IPS-NIHi7 (cell line): ENCODE data around the gene WWOX.
"Not testable (repeated sequence)": the region's sequence is repeated elsewhere in the genome, so short reads cannot be mapped to it uniquely, and the experiment has no call there.

Experiments used
- DNase-seq: peaks from one replicate; pipeline ENCODE4 v3.0.0; 2012; ENCODE audit warnings: mixed read lengths; ENCODE audit errors: extremely low spot score

The WWOX gene

DNA sequence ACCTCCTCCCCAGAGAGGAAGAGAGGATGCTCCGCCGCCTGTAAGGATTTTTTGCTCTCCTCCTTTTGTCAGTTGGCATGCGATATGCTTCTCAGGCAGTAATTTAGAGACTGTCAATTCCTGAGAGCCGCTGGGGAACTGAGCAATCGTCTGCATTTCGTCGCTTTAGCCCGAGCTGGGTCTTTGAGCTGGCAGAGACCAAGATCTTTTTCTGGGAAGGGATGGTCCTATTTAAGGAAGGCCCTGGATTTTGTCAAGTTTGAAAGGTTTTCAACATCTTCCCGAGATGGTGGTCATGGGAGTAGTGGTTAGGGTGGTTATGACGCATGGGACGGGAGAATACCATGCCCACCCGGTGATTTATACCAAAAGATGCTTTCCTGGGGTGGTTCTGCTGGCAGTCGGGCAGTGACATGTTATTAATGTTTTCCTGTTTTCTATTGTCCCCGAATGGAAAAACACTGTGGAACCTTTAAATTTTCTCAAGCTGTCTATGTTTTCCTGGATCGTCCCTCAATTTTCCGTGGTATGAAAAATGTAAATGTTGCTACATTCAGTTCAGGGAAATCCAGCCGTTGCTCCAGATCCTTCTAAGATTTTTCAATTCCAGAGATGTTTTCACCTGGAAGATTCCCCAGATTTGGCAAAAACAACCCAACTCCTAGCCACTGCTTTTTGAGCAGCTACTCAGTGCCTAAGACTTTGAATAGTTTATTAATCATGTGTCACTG is 914.6 kb downstream of the WWOX start:
- no peak for DNase-seq

DNA sequence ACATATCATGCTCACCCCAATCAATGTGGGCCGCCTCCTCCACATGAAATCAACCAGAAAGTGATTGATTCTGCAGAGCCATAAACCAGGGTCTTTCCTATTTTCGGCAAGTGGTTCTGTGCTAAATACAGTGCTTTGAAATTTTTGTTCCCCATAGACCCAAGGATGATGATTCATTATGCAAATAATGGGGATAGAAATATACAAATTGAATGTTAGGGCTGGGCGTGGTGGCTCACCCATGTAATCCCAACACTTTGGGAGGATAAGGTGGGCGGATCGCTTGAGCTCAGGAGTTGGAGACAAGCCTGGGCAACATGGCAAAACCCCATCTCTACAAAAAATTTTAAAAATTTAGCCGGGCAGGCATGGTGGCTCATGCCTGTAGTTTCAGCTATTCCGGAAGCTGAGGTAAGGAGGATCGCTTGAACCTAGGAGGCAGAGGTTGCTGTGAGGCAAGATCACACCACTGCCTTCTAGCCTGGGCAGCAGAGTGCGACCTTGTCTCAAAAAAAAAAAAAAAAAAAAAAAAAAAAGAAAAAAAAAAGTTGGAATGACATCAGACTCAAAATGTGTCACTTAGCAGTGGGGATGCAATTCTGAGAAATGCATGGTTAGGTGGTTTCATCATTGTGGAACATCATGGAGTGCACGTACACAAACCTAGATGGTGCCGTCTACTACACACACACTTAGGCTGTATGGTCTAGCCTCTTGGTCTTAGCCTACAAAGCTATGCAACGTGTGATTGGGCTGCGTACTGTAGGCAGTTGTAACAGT is 919.4 kb downstream of the WWOX start:
- DNase-seq: no peak

DNA sequence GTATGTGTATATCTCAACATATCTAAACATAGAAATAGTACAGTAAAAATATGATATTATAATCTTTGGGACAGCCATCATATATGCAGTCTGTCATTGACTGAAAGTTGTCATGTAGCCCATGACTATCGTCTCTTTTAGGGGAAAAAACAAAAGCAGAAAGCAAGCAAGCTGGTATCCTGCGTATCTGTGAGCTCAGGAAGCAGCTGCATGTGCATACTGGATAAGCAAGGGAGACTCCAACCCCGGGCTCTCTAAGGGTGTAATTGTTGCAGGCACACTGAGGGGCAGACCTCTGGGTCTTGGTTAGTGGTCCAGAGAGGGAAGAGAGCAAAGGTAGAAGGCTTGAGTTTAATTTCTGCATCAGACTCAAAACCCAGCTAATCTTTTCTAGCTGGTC is 920.0 kb downstream of the WWOX start:
- DNase-seq: no peak

DNA sequence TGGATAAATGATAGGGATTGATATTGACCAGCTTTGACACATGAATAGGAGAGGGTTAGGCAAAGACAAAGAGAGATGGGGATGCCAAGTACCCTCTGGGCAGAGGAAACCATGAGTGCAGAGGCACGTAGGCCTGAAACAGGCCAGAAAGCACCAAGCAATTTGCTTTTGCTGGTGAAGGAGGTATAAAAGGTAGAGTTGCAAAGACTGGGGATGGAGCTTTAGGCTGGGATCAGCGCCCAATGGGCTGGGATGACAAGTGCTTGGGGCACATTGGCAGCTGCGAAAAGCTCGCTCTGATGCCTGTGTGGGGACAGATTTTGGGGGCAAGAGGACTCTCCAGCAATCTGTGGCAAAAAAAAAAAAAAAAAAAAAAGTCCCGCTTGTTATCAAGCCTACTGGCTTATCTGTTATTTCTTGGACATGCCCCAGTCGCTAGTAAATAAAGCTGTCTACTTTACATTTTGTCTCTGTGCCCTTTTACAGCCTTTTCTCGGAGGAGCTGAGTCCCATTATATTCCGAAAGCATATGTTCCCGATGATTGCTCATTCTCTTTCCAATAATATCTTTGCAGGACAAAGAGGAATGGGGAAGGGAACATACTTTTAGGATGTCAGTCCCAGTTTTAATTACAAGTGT is 922.7 kb downstream of the WWOX start:
- DNase-seq: no peak

DNA sequence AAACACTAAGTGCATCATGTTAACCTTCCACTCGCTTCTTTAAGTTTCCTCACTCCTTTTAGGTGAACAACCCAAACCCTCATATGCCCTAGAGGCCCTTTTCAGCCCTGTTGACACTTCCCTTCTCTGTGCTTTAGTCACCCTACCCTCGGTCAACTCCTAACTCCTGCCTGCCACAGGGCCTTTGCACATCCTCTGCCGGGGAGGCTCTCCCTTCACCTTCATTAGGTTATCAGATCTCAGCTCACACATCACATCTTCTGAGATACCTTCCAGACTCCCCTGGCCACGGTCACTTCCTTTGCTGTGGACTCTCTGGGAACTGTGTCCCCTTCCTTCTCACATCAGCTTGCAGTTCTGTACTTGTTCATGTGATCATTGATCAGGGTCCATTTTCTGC is 926.7 kb downstream of the WWOX start:
- DNase-seq: no peak

DNA sequence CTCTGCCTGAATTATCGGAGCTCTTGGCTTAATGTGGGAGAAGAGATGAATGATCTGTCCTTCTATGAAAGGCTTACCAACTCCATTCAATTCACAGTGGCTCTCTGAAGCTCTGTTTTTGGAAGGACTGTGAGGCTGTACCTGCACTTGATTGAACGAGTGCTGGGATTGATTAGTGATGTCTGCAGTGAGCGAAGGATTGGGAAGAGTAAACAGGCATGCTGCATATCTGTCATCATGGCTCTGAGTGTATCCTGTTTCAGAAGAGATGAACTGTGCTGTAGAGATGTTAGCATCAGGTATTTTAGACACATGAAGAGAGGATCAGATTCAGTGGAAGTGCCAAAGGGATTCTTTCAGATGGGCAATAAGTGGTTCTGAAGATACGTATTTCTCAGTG is 937.1 kb downstream of the WWOX start:
- DNase-seq: no peak

DNA sequence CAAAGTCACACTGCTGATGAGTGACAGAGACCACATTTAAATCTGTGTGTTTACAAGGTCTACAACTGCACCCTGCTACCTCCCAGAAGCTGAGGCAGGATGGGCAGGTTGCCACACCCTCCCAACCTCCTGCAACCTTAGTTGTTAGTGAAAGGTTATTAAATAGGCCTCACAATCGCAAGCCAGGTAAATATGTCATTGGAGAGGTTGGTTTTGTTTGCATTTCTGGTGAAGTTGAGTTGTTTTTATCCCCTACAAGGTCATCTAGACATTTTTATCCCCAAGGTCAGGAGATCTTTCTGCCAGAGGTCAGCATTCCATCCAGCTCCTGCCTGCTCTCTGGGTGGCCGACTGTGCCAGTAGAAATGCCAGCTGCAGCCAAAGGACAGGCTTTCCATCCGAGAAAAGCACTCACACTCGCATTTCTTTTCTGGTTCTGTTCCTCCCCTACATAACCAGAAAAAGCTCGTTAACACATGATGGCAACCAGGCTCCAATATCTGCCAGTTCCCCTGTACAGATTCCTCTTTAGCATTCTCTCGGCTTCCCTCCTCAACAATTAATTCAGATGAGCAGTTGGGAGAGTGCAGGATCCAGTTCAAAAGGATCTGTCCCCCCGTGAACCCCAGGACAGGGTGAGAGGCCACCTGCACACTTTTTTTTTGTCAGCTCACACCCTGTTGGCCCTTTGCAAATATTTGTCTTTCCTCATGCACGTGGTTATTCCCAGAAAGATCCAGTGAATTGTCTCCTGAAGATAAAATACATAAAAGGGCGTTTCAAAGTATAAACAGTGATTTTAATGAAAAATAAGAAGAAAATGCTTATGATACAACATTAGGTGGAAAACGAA is 938.3 kb downstream of the WWOX start:
- DNase-seq: no peak

DNA sequence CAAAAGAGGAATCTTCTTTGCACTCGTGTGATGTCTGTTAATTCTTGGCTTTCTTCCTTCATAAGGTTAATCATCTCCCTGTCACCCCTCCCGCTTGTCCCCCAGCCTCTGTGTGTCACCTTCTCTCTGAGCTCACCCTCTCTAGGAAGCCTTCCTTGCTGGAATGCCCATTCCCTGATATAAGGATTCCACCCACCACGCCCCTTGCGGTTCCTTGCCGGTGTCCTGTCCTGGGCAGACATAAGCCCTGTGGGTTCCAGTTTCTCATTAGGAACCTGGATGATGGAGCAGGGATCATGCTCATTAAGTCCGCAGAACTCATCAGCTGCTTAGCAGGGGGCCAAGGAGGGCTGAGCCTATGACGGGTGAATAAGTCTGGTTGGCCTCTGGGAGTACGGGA is 941.8 kb downstream of the WWOX start:
- no peak for DNase-seq

DNA sequence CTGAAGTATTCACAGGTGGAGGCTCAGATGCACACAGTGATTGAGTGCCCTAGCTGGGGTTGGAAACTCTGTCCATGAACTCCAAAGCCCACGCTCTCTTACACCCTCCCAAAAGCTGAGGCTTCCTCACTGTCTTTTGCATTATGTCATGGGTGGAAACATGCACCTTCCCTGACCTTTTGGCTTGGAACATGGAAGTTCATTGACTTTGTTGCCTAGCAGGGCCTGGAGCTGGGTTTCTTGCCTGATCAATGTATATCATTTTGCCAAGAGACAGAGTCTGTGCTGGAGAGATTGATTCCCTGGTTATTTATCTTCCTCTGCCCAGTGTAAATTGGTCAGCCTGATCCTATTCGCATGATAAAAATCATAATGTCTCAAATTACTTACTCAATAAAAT is 942.7 kb downstream of the WWOX start:
- DNase-seq: no peak

DNA sequence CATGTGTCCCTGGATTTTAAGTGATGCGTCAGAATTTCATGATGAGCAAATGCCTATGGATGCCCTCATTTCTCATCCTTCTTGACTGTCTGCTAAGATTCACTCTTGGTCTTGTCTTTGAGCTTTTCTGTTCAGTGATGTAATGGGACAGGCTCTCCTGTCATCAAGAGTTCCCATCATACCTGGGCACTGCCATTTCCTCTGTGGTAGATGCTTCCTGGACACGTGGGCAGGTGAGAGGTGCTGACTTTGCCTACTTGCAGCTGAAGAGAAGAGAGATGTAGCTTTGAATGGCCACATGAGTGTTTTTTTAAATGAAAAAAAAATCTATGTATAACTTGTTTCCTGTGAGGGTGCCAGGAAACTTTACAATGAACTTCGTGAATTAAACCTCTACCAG is 943.4 kb downstream of the WWOX start:
- DNase-seq: no peak

DNA sequence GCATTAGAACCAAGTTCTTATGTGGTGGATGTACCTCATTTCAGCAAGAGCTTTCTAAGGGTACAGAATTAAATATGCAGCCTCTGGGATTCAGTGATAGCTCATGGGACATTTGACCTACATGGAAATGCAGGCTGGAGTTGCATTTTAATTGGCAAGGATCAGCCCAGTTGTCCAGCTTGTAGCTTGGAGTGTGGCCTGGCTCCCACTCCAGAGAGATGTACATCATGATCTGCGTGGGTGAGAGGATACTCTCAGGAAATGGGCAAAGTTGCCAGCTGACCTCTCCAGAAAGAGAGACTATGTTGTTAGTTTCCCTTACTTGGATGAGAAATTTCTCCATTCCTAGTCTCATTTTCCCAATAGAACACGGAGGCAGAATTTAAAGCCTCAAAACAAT is 945.7 kb downstream of the WWOX start:
- no peak for DNase-seq

DNA sequence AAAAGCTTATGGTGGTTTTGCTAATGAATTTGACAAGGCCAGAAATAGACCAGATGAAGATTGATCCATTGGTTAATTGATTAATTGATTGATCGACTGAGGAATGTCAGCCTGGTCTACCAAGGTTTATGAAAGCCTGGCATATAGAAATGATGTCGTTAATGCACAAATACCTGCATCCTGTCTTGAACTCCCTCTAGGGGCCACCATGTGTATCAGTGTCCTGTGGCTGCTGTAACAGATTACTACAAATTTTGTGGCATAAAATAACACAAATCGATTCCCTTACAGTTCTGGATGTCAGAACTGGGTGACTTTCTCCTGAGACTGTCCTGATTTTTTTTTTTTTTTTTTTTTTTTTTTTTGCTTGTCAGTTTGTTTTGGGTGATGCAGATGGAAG is 947.9 kb downstream of the WWOX start:
- DNase-seq: no peak

DNA sequence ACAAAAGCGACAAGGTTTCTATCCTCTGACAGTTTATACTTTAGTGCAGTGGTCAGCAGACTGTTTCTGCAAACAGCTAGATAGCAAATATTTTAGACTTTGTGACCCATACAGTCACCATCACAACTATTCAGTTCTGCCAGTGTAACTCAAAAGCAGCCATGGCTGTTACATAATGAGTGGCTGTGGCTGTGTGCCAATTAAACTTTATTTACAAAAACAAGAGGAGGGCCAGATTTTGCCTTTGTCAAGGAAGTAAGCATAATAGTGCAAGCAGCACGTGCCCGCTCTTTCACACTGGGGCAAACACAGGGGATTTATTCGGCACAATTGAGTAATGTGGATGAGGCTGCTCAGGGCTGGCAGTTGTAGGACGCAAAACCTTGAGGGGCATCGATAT is 949.6 kb downstream of the WWOX start:
- no peak for DNase-seq

DNA sequence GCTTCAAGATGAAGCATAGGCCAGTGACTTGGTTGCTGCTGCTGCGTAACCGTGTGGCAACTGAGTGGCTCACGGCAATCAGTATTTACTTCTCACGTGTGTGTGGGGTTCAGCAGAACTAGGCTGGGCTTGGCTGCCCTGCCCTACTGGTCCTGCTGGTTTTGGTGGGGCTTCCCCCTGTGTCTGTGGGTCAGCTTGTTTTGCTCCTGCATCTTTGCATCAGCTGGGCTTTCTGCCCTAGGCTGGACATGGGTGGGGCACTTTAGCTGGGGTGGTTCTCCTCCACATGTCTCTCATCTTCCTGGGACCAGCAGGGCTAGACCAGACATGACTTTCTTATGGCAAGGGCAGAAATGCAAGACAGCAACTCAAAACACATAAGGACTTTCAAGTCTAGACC is 950.6 kb downstream of the WWOX start:
- DNase-seq: no peak

DNA sequence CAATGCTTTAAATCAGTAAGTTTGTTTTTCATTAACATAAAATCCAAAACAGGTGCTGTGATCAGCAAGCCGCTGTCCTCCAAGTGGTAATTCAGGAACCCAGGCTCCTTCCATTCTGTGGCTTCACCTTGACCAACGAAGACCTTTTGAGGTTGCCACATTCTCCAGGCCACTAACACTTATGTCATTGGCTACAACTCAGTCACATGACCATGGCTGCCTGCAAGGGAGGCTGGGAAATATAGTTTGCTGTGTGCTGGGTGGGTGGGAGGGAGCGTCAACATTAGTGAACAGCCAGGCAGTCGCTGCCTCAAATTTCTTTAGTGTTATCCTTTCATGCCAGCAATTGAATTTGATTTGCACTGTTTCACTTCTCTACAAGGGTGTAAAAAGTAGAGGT is 951.9 kb downstream of the WWOX start:
- no peak for DNase-seq

DNA sequence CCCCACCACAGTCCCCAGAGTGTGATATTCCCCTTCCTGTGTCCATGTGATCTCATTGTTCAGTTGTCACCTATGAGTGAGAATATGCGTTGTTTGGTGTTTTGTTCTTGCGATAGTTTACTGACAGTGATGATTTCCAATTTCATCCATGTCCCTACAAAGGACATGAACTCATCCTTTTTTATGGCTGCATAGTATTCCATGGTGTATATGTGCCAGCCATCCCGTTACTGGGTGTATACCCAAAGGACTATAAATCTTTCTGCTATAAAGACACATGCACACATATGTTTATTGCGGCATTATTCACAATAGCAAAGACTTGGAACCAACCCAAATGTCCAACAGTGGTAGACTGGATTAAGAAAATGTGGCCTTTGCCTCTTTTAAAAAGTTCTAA is 952.7 kb downstream of the WWOX start:
- DNase-seq: not testable (repeated sequence)

DNA sequence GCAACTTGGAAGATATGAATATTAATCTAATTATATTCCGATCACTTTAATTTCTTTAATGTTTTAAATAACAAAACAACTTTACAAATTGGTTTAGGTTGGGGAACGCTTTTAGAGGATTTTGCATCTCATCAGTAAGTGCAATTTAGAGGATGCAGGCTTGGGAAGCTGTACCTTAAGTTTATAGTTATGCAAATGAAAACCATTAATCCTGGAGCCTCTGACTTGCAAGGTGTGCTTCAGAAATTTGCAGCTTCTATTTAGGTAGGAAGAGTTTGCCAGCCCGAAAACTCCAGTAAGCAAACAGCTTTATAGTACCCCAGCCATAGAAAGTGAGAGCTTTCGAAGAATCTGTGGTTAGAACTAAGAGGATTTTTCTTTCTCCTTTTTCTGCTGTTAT is 954.1 kb downstream of the WWOX start:
- DNase-seq: no peak

DNA sequence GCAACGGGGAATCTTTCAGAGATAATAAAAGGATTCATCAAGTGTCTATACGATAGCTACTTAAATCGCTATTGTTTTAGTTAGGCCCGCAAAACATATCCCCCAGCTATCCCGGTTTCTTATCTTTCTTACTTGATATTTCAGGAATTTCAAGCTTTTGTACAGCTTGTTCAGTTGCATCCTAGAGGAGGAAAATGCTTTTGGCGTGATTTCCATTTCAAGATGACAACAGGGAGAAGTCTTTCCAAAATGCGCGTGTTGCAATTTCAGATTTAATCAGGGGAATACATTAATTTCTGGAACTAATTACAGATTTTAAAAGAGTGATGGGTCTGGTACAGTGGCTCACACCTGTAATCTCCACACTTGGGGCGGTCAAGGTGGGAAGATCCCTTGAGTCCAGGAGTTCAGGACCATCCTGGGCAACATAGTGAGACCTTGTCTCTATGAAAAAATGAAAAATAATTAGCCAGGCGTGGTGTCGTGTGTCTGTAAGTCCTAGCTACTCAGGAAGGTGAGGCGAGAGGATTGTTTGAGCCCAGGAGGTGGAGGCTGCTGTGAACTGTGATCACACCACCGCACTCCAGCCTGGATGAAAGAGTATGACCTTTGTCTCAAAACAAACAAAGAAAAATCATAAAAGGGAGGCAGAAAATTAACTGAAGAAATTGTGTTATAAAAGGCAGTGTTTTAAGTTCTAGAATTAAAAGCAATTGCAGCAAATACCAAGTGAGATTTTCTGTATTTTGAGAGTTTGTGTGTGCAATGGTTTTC is 954.9 kb downstream of the WWOX start:
- no peak for DNase-seq

DNA sequence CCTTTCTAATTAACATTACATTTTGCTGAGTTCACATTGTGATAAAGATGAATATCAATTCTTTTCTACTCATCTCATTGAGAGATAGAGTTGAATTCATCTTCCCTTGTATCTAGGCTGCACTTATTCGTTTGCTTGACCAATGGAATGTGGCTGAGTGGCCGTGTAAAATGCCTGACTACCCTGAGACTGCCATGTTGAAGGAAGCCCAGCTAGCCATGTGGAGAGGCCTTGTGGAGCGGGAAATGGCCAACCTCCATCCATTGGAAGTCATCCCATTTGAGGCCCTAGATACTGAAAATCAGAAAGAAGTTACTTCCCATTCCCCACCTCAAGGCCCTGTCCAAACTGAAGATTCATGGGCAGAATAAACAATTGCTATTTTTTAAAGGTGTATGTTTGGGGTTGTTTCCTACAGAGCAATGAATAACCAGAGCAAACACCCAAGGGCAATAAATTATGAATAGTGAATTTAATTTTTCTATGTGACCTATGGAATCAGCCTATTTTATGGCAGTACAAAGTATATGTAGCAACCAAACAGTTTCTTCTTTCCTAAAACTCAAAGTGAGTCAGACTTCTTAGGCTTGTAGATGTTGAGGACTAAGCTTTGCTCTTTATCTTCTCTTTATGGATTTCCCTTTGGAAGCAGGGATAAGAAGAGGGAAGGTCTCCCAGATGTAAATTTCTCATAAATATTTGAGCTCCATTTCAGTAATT is 956.0 kb downstream of the WWOX start:
- no peak for DNase-seq

DNA sequence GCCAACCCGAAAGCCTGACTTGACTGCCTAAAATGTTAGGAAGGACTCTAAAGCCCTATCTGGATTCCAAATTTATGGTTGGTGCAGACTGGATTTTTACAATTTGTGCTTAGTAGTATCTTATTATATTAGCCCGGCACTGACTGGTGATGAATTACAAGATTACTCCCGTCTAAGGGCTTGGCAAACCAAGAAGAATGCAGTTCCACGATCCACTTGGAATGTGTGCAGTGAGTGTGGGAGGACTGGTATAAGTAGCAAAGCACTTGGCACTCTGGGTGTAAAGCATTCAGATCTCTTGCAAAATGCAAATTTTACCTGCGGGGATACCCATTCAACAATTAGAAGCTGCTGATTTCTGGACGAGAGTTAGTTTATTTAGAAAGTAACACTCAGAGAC is 961.7 kb downstream of the WWOX start:
- no peak for DNase-seq

DNA sequence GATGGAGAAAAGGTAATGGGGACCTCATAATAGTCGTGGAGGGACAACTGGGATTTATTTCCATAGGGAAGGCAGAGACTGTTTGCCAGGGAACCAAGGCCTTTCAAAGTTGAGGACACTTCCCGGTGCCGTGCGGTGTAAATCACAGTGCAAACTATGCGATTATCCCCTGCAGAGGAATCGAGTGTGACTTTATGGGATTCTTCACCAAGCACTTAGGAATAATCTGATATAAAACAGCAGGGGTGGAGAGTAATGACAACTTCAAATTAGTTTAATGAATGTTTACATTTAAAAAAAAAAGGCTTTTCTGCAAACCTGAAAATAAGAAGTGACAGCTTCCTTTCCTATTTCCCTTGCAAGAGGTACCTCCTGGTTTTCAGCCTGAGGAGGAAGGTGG is 962.9 kb downstream of the WWOX start:
- DNase-seq: no peak
